Measurements from ENCODE around the gene SLC12A8.

DNA sequence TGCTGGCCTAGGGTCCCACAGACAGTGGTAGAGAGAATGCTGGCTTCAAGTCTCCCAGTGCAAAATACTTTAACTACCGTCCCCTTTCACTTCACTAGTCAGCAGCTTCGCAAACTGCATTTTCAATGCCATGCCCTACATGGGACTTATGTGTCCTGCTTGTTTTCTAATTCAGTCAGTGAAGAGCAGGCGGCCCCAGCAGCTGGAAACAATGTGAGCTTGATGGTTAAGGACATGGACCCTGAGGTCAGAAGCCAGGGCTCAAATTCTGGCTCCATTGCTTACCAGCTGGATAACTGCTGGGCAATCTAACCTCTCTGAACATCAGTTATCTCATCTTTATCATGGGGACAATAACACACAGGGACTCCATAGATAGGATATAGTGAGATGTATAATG is 58.4 kb downstream of the SLC12A8 start:
- TF ChIP-seq, protein P1, sequence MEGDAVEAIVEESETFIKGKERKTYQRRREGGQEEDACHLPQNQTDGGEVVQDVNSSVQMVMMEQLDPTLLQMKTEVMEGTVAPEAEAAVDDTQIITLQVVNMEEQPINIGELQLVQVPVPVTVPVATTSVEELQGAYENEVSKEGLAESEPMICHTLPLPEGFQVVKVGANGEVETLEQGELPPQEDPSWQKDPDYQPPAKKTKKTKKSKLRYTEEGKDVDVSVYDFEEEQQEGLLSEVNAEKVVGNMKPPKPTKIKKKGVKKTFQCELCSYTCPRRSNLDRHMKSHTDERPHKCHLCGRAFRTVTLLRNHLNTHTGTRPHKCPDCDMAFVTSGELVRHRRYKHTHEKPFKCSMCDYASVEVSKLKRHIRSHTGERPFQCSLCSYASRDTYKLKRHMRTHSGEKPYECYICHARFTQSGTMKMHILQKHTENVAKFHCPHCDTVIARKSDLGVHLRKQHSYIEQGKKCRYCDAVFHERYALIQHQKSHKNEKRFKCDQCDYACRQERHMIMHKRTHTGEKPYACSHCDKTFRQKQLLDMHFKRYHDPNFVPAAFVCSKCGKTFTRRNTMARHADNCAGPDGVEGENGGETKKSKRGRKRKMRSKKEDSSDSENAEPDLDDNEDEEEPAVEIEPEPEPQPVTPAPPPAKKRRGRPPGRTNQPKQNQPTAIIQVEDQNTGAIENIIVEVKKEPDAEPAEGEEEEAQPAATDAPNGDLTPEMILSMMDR (conservative IDR thresholded peaks at IDR 0.05; ENCODE audit: low read depth, low read length) = no peak
- TF ChIP-seq EZH2 (IDR thresholded peaks at IDR 0.05; ENCODE audit: borderline replicate concordance, low read depth, low read length, poor library complexity, severe bottlenecking) = no peak
